Measurements from ENCODE around the gene BRD3OS.

The BRD3OS gene

DNA sequence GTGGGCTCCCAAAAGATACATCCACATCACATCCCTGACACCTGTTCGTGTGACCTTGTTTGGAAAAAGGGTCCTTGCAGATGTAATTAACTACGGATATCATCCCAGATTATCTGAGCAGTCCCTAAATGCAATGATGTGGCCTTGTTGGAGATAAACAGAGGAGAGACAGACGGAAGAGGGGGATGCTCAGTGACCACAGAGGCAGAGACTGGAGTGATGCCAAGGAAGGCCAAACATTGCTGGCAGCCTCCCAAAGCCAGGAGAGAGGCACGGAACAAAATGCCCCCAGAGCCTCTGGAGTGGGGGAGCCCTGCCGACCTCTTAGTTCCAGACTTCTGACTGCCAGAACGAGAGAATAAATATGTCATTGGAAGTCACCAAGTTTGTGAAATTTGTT lies 18.1 kb upstream of the BRD3OS start:
- DNase-seq = no peak

- DNase-seq = no peak
Measured at GRCh38 chr9:134007571-134007970, 17.7 kb upstream of the BRD3OS start.

GRCh38 chr9:134010310-134011173 lies 14.7 kb upstream of the BRD3OS start:
- DNase-seq = no peak

- no peak for DNase-seq
Measured at GRCh38 chr9:134011401-134011800, 13.9 kb upstream of the BRD3OS start.

DNA sequence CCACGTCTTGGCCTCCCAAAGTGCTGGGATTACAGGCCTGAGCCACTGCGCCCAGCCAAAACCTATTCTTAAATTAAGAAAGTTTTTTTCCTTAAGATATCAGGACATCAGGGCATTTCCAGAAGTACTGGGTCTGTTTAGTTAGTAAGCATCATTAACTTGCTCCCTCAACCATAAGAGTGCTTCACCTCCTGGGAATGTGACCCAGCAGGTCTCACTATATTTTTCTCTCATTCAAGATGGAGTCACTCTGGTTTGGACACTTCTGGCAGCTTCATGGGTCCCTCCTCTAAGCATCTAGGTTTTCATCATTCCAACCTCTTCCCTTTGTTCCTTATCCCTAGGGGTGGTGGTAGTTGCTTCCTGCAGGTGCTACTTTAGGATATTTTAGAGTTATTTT lies 10.3 kb upstream of the BRD3OS start:
- DNase-seq = no peak

DNA sequence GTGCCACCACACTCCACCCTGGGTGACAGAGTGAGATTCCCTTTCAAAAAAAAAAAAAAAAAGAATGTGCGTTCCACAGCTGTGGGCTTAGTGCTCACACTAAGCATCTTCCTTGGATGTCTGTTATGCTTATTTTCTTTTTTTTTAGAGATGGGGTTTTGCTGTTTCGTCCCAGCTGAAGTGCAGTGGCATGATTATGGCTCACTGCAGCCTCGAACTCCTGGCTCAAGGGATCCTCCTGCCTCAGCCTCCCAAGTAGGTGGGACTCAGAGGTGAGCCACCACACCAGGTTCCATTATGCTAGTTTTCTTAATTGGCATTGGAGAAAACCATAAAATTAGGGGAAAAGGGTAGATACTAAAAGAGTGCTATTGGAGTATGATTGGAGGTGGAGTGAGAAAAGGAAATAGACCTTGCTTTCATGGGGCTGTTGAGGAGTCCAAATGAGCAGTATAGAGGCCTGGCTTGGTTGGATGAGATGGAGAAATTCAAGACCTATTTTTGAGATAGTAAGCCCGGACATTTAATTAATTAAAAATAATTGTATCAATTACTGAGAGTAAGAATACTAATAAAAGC lies 978 bp upstream of the BRD3OS start:
- no peak for DNase-seq

DNA sequence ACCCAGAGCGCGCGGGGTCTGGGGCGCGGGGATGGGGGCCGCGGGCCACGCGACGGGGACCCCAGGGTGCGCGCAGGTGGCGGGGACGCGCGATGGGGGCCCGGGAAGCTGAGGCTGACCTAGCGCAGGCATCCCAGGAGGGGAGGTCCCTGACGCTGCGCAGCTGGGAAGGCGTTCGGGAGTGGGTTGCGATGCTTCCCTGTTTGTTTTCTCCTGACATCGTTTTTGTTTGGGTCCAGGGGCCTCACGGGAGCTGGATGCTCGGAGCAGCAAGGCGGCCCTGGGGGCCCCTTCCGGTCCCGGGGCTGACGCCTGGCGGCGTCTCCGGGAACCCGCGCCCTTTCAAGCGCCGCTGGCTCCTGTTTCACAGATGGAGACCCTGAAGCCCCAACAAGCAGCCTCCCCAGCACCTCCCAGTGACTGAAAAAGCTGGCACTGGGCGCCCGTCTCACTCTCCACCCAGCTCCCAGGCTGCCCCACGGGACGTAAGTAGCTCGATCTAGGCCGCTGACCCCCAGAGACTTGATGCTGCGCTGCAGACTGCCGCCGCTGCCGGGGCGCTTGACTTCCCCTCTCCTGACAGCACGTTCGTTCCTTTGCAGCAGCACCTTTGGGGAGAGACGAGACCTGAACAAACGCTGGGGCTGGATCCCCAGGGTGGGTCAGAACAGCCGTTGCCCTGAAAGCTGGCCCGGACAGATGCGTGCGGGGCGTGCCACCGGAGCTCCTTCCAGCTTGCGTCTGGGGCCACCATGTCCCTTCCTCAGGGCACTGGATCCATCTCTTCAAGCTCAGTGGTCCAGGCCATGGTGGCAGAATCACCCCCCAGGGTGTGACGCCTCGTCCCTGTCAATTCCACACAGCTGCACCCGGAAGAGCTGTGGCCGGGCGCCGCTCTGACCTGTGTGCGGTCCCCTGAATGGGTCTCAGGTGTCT lies 593 bp downstream of the BRD3OS start:
- DNase-seq = peak; percentile 35

DNA sequence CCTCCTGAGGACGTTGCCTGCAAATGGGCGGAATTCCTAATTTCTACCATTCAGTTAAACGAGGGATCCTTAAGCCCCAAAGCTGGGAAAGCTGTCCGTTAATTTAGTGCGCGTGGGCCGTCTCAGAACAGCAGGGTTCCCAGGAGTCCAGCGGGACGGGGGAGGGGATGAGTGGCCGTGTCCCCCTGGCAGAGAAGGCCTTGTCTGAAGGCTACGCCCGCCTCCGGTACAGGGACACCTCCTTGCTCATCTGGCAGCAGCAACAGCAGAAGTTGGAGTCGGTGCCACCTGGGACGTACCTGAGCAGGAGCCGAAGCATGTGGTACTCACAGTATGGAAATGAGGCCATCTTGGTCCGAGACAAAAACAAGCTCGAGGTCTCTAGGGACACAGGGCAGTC lies 1.3 kb downstream of the BRD3OS start:
- no peak for DNase-seq

DNA sequence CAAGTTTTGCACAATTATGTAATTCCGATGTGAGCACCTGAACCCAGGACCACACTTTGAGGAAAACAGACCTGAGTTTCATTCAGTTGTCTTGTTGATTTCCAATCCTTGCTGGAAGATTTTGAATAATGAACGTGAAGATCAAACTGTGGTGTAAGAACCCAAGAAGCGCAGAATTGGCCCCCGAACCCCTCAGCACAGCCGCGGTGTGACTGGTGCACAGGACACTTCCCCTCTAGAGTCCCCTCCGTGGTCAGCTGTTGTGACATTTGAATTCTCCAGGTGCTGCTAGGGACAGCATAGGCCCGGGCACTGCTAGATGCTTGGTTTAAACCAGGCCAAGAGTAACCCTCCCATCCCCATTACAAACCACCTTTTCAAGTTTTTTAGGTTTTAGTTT lies 1.7 kb downstream of the BRD3OS start:
- DNase-seq = no peak

DNA sequence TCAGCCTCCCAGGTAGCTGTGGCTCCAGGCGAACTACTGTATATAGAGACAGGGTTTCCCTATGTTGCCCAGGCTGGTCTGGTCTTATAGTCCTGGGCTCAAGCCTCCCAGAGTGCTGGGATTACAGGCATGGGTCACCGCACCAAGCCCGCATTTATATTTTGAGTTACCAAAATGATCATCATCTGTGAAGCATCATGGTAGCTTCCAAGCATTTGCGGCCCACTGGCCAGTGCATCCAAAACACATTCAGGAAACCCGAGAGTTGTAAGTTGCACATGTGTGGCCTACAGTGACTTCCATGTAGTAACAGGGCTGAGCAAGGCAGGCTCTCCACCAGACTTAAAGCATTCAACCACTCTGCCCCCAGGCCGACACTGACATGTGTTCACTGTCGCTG lies 2.3 kb downstream of the BRD3OS start:
- DNase-seq = no peak

DNA sequence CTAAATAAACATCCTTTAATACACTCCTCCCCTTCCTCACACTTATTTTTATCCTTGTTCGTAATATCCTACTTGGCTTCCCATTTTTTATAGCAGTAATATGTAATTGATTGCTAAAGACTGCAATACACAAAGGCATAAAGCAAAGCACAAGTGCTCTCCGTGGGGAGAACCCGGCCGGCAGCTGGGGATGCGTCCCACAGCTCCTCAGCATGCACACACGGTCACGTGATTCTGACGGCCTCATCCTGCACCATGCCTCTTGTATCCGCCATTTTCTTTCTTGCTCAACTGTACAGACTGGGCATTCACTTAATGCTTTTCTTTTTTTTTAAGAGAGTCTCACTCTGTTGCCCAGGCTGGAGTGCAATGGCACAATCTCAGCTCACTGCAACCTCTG lies 2.8 kb downstream of the BRD3OS start:
- no peak for DNase-seq

DNA sequence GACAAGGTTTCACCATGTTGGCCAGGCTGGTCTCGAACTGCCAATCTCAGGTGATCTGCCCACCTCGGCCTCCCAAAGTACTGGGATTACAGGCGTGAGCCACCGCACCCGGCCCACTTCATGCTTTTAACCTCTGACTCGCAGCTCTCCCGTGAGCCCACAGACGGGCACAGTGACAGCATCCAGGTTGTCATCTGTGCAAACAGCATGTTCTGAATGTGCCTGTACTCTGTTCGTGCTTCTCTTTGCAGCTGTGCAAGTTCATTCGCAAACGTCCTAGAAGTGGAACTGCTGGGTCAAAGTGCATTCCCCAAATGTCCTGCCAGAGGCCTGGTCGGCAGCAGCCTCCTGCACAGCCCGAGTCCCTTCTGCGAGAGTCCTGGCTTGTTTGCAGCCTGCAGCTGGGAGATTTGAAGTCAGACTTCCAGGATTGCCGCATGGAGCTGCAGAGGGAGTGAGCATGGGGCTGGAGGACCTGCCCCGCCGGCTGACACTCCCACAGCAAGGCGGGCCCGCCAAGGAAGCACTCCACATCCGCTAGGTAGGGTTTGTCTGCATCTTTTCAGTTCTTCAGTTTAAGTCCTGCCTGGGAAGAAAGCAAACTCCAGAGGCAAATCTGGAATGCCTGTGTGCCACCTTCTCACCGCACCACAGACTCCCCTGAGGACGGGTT lies 3.4 kb downstream of the BRD3OS start:
- no peak for DNase-seq

GRCh38 chr9:134029248-134030226 lies 4.3 kb downstream of the BRD3OS start:
- no peak for DNase-seq

DNA sequence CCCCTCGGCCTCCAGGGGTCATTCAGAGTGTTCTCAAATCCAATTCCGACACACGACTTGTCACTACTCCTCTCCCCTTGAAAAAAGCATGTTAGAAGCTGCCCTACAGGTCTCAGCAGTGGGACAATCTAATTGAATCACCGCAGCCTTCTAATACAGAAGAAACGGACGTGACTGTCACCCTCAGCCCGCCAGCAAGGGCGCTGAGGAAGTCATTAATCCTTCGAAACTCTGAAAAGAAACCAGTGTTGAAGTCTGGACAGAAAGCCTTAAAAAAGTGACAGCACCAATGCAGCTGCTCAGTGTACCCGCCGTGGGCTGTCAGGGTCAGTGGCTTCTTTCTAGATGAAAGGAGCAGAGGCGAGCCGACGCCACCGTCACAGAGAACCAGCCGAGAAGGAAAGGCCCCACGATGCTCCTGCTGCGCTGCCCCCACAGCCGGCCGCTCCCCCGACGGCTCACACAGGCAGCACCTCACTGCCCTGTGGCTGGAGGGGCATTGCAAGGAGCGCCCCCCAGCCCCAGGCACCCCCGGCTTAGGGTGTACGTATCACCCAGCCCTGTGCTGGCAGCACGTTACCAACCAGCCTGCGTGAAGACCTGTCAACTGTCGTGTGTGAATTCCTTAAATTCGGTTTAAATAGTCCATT lies 5.7 kb downstream of the BRD3OS start:
- no peak for DNase-seq

DNA sequence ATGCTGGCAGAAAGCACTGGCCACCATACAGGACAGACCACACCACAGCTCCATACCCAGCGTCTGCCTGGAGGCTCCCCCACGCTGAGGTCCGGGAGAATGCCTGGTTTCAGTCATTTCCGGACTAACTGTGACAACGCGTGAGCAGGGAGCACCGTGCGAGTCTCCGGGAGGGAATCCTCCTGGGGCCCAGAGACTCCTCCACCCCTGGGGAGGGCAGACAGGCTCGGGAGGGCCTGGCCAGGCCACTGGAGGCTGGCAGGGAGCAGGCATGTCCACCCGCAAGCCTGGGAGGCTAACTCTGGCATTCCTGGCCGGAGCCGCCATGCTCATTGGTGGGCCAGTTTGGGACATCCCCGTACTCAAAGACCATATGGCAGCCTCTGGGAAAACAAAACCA lies 6.5 kb downstream of the BRD3OS start:
- no peak for DNase-seq

- no peak for DNase-seq
Measured at GRCh38 chr9:134032456-134033222, 7.4 kb downstream of the BRD3OS start.

GRCh38 chr9:134033516-134034214 lies 8.4 kb downstream of the BRD3OS start:
- DNase-seq = no peak

DNA sequence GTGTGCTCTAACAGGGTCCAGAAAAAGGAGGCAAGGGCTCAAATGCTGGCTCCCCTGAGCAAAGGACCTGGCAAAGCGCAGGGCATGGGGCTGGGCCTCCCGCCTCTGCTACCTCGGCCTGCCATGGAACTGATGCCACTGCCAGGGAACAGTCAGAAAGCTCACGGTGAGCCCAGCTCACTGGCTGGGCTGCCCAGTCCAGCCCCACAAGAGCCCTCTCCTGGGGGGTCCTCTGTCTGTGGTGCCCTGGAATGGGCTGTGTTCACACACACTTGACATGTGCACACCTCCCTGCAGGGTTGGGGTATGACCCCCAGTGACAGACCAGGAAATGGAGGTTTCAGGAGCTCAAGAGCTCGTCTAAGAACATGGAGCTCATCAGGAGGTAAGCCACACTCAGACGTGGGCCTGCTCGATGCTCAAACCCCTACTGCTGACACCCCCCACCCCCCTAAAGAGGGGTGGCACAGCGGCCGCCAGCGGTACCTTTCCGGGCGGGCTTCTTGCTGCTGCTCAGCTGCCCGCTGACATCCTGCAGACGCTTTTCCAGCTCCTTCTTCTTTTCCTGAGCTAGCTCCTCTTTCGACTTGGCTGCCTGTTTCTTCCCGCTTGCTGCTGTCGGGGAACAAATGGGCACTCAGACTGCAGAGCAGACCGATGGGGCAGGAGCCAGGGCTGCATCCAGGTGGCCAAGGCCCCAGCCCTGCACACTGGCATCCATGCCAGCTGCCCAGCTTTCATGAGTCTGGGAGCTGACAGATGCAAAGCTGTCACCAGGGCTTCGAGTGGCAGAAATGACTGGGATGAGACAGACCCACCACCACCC lies 9.1 kb downstream of the BRD3OS start:
- no peak for DNase-seq
